ENCODE measurements around the gene GDAP1L1. TPM values are rescaled to one million over a fixed set of nuclear protein-coding genes. Genes with fewer than 3 reads are reported as not detected.

The GDAP1L1 gene
- total and polyA plus RNA-seq, 2 of the 4 experiments (the other 2 are of a cell fraction), result not detected

GRCh38 chr20:44222633-44223368 lies 24.3 kb upstream of the GDAP1L1 start:
- H3K18ac ChIP-seq (ENCODE audit: low read depth, low read length), result no peak overlapping the region
- H3K79me1 ChIP-seq (ENCODE audit: low read depth in 1 of 2, low read length in 2 of 2), result no peaks in the 10 kb centered on the region
- intact Hi-C loops (cut with micrococcal nuclease), result no loop called here
- H3K23ac ChIP-seq (ENCODE audit: low read depth, low read length), result no peak overlapping the region
- H4K5ac ChIP-seq (ENCODE audit: low read depth, low read length), result no peak overlapping the region
- H3K27ac ChIP-seq (ENCODE audit: insufficient read depth, low read length), result no peak overlapping the region
- 58% methylated on average over 3 of the region's 7 CpGs; no CpG with 5 or more reads in 1 of the 2 experiments for WGBS, 2 experiments (ENCODE audit: extremely low coverage in 2 of 2, insufficient read length in 1 of 2)
- no peak overlapping the region for H2BK5ac ChIP-seq (ENCODE audit: low read depth, low read length, poor library complexity, severe bottlenecking)
- no peak overlapping the region for H3K4me3 ChIP-seq (ENCODE audit: insufficient read depth, low read depth, low read length)
- no peak overlapping the region for H3K14ac ChIP-seq (replicated peaks; ENCODE audit: low read depth, low read length)
- H2AK5ac ChIP-seq (ENCODE audit: low read depth, low read length), result no peak overlapping the region
- no peak overlapping the region for H4K91ac ChIP-seq (ENCODE audit: insufficient read depth, low read depth, low read length)
- in situ Hi-C loops (cut with MboI; ENCODE audit: low sequenced_read_pairs), result no loop called here
- ChIA-PET POLR2A (ENCODE audit: unreplicated experiment) (no interaction called here), CTCF (no interaction called here)
- no peak overlapping the region for H2BK15ac ChIP-seq (ENCODE audit: low read depth, low read length)
- H3K4me2 ChIP-seq (ENCODE audit: low read depth, low read length), result no peak overlapping the region
- H4K8ac ChIP-seq (ENCODE audit: low read depth in 2 of 2, low read length in 2 of 2), result no peak overlapping the region
- H4K20me1 ChIP-seq (ENCODE audit: insufficient read depth, low read length), result no peaks in the 10 kb centered on the region
- BruUV-seq (replicated peaks), result no TSS peak
- TF ChIP-seq NFE2L2 (IDR thresholded peaks at IDR 0.05; ENCODE audit: low read depth, low read length) (no peak), CTCF (conservative IDR thresholded peaks at IDR 0.05; ENCODE audit: low read depth, low read length) (no peak), CHD1 (IDR thresholded peaks at IDR 0.05; ENCODE audit: low read depth, low read length) (no peak), MXI1 (IDR thresholded peaks at IDR 0.05; ENCODE audit: borderline replicate concordance, low read depth, low read length) (no peak), BHLHE40 (IDR thresholded peaks at IDR 0.05; ENCODE audit: low read depth, low read length) (no peak), RAD21 (IDR thresholded peaks at IDR 0.05; ENCODE audit: low read length) (no peak), CEBPB (IDR thresholded peaks at IDR 0.05; ENCODE audit: low read depth, low read length) (no peak), RFX5 (IDR thresholded peaks at IDR 0.05; ENCODE audit: low read depth, low read length) (no peak), SMC3 (IDR thresholded peaks at IDR 0.05; ENCODE audit: low read depth, low read length) (no peak), ELK1 (IDR thresholded peaks at IDR 0.05; ENCODE audit: borderline replicate concordance, low read depth, low read length) (no peak), RCOR1 (IDR thresholded peaks at IDR 0.05; ENCODE audit: insufficient replicate concordance, low read length) (no peak), FOS (IDR thresholded peaks at IDR 0.05; ENCODE audit: low read depth, low read length) (no peak), MAZ (IDR thresholded peaks at IDR 0.05; ENCODE audit: borderline replicate concordance, low read depth, low read length) (no peak), POLR2A (IDR thresholded peaks at IDR 0.05; ENCODE audit: low read depth, low read length) (no peak), MAFK (IDR thresholded peaks at IDR 0.05; ENCODE audit: low read depth, low read length) (no peak)
- TF ChIP-seq, protein P1, sequence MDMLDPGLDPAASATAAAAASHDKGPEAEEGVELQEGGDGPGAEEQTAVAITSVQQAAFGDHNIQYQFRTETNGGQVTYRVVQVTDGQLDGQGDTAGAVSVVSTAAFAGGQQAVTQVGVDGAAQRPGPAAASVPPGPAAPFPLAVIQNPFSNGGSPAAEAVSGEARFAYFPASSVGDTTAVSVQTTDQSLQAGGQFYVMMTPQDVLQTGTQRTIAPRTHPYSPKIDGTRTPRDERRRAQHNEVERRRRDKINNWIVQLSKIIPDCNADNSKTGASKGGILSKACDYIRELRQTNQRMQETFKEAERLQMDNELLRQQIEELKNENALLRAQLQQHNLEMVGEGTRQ (IDR thresholded peaks at IDR 0.05; ENCODE audit: low read depth, low read length), result no peak
- no peaks in the 10 kb centered on the region for H3K4me1 ChIP-seq (ENCODE audit: control insufficient read depth, insufficient read depth, low read length)
- no peaks in the 10 kb centered on the region for H3K36me3 ChIP-seq (ENCODE audit: control insufficient read depth, insufficient read depth, low read length)
- no peak overlapping the region for H2AFZ ChIP-seq (replicated peaks; ENCODE audit: low read length, poor library complexity)
- ATAC-seq (ENCODE audit: low read depth) (no peak), DNase-seq (no peak)
- H2BK120ac ChIP-seq (ENCODE audit: low read depth, low read length), result no peak overlapping the region
- no peak overlapping the region for H3K56ac ChIP-seq (ENCODE audit: extremely low read depth, insufficient read depth, low read length)
- H3K9ac ChIP-seq (ENCODE audit: low read depth, low read length), result no peak overlapping the region
- H2AK9ac ChIP-seq (replicated peaks; ENCODE audit: low read depth, low read length, poor library complexity), result no peak overlapping the region
- H3K9me3 ChIP-seq (ENCODE audit: control insufficient read depth, insufficient read depth, low read length), result no peaks in the 10 kb centered on the region
- no peak overlapping the region for H3K4ac ChIP-seq (ENCODE audit: low read depth, low read length)
- H3K27me3 ChIP-seq (ENCODE audit: control insufficient read depth, insufficient read depth, low read length), result no peaks in the 10 kb centered on the region; the same call in 1 of the 2 replicates
- dilution Hi-C loops (cut with HindIII; ENCODE audit: low sequenced_read_pairs, unreplicated experiment), result no loop called here
- H3K9me1 ChIP-seq (ENCODE audit: insufficient read depth, low read length), result no peaks in the 10 kb centered on the region
- H2BK20ac ChIP-seq (ENCODE audit: low read depth, low read length), result no peak overlapping the region
